H1 (cell line): ENCODE measurements around the gene STARD8.
"Not testable (repeated sequence)": the region's sequence is repeated elsewhere in the genome, so short reads cannot be mapped to it uniquely, and the experiment has no call there.

Experiments used
- BRCA1 ChIP-seq: IDR thresholded peaks from 2 replicates; pipeline ENCODE4 v1.6.1; 2012; ENCODE audit warnings: low read depth, low read length, improper control_type of control experiment
- PHF8 ChIP-seq: fragments of 200-600 bp; sonication (generic); conservative IDR thresholded peaks from 2 replicates; pipeline ENCODE4 v1.7.1; 2012; ENCODE audit warnings: low read depth, mild to moderate bottlenecking, inconsistent platforms, low read length, moderate library complexity
- POLR2A ChIP-seq, 2 experiments: IDR thresholded peaks; 1 replicate in 1 of 2; 2 replicates in 1 of 2; pipeline ENCODE4 v1.6.1; 2011; ENCODE audit warnings: low read depth in 2 of 2, low read length in 2 of 2, mild to moderate bottlenecking in 2 of 2; ENCODE audit errors: control extremely low read depth in 1 of 2
- RFX5 ChIP-seq: IDR thresholded peaks from 2 replicates; pipeline ENCODE4 v1.6.1; 2011; ENCODE audit warnings: low read depth, low read length, improper control_type of control experiment, borderline replicate concordance
- TAF1 ChIP-seq: IDR thresholded peaks from 2 replicates; pipeline ENCODE4 v1.6.1; 2011; ENCODE audit warnings: mild to moderate bottlenecking, low read depth, low read length
- TF ChIP-seq, protein P1 (sequence below), 3 experiments: IDR thresholded peaks; 1 replicate in 2 of 3; 2 replicates in 1 of 3; pipeline versions ENCODE4 v1.5.1 to v1.6.1; 2011; ENCODE audit warnings: low read length in 3 of 3, mild to moderate bottlenecking in 3 of 3, inconsistent platforms in 2 of 3, low read depth in 1 of 3, moderate library complexity in 1 of 3; ENCODE audit not compliant: insufficient read depth in 1 of 3; ENCODE audit errors: control extremely low read depth in 1 of 3

DNA sequence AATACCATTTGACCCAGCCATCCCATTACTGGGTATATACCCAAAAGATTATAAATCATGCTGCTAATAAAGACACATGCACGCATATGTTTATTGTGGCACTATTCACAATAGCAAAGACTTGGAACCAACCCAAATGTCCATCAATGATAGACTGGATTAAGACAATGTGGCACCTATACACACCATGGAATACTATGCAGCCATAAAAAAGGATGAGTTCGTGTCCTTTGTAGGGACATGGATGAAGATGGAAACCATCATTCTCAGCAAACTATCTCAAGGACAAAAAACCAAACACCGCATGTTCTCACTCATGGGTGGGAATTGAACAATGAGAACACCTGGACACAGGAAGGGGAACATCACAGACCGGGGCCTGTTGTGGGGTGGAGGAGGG, 9.0 kb downstream of the STARD8 start:
- not testable (repeated sequence) for TF ChIP-seq TAF1; POLR2A (IDR thresholded peaks at IDR 0.05; ENCODE audit: control extremely low read depth in 1 of 2, low read depth in 2 of 2, low read length in 2 of 2); PHF8; BRCA1; RFX5
- TF ChIP-seq, protein P1, sequence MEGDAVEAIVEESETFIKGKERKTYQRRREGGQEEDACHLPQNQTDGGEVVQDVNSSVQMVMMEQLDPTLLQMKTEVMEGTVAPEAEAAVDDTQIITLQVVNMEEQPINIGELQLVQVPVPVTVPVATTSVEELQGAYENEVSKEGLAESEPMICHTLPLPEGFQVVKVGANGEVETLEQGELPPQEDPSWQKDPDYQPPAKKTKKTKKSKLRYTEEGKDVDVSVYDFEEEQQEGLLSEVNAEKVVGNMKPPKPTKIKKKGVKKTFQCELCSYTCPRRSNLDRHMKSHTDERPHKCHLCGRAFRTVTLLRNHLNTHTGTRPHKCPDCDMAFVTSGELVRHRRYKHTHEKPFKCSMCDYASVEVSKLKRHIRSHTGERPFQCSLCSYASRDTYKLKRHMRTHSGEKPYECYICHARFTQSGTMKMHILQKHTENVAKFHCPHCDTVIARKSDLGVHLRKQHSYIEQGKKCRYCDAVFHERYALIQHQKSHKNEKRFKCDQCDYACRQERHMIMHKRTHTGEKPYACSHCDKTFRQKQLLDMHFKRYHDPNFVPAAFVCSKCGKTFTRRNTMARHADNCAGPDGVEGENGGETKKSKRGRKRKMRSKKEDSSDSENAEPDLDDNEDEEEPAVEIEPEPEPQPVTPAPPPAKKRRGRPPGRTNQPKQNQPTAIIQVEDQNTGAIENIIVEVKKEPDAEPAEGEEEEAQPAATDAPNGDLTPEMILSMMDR (IDR thresholded peaks at IDR 0.05; ENCODE audit: control extremely low read depth in 1 of 3, insufficient read depth in 1 of 3, low read depth in 1 of 3, low read length in 3 of 3), result not testable (repeated sequence)
